Coronary artery (tissue), 2 donors: ENCODE measurements around the gene PTGIS.

Experiments used
- DNase-seq: peaks from one replicate; pipeline ENCODE4 v3.0.0-alpha.2; 2017; ENCODE audit warnings: low spot score
- H3K27ac ChIP-seq, 2 donors: fragments of 200-600 bp; sonication (generic); one replicate each; pipeline ENCODE4 v1.5.1; 2016 to 2019
- H3K4me3 ChIP-seq: fragments of 200-600 bp; sonication (generic); 2 replicates; pipeline ENCODE4 v1.5.1; 2016; ENCODE audit warnings: mild to moderate bottlenecking, moderate library complexity
- TF ChIP-seq, protein P1 (sequence below): fragments of 200-600 bp; sonication (generic); IDR thresholded peaks from one replicate; pipeline ENCODE4 v1.5.1; 2019; ENCODE audit warnings: antibody characterized with exemption

Gene PTGIS

DNA sequence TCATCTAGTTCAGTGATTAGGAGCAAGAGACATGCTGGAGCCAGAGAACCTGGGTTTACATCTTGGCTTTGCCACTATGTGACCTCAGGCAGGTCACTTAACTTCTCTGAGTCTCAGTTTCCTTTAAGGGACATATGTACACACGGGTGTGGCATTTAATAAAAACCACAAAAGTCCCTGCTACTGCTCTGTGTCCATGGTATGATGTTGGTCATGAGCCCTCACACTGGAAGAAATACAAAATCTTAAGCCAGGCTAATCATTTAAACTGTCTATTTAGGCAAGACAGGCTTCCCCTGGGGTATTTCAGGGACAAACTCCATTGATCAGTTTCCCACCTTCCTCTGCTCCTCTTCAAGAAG lies 12.9 kb upstream of the PTGIS start:
- Histone ChIP-seq H3K27ac (peak overlapping the region; percentile 81 to 95), H3K4me3 (no peak overlapping the region)
- TF ChIP-seq, protein P1, sequence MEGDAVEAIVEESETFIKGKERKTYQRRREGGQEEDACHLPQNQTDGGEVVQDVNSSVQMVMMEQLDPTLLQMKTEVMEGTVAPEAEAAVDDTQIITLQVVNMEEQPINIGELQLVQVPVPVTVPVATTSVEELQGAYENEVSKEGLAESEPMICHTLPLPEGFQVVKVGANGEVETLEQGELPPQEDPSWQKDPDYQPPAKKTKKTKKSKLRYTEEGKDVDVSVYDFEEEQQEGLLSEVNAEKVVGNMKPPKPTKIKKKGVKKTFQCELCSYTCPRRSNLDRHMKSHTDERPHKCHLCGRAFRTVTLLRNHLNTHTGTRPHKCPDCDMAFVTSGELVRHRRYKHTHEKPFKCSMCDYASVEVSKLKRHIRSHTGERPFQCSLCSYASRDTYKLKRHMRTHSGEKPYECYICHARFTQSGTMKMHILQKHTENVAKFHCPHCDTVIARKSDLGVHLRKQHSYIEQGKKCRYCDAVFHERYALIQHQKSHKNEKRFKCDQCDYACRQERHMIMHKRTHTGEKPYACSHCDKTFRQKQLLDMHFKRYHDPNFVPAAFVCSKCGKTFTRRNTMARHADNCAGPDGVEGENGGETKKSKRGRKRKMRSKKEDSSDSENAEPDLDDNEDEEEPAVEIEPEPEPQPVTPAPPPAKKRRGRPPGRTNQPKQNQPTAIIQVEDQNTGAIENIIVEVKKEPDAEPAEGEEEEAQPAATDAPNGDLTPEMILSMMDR: no peak

DNA sequence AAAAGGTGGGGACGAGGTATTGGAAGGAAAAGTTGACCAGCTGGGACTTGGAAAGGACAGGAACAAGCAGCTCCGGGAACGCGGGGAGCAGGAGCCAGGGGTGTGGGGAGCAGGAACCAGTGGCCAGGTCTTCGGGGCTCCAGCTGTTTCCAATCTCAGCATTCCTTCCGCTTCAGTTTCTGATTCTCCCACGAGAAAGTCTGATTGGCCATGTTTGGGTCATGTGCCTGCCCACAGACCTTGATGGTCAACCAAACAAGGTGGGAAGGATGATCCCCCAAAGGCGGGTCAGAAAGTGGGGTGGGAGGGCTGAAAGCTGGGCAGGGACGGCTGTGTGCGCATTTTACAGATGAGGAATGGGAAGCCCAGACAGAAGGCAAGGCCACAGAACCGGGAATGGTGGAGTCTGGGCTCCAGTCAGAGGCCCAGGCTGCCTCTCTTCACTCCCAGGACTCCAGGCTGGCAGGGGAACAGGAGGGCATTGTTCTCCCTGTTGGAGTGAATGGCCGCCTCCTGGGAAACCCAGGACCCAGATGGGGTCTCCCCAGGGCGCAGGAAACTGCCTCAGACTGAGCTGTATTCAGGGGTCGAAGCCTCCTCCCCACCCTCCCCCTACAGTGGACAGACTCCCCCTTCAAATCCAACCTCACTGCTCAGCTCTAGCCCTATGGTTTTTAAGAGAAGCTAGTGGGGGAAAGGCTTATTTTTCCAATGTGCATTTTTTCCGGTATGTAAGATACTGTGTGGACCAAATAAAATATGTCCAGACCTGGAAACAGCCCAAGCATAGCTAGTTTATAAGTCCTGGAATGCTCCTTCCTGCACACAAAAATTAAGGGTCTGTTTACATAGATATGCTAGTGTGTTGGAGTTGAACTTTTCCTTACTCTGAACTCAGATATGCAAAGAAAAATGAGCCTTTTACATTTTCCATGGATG lies 12.2 kb upstream of the PTGIS start:
- Histone ChIP-seq H3K27ac (peak overlapping the region; percentile 81 to 95), H3K4me3 (no peak overlapping the region)
- TF ChIP-seq, protein P1: no peak
- no peak for DNase-seq

More for the DNA sequence above, 12.9 kb upstream of the PTGIS start:
- DNase-seq: no peak

DNA sequence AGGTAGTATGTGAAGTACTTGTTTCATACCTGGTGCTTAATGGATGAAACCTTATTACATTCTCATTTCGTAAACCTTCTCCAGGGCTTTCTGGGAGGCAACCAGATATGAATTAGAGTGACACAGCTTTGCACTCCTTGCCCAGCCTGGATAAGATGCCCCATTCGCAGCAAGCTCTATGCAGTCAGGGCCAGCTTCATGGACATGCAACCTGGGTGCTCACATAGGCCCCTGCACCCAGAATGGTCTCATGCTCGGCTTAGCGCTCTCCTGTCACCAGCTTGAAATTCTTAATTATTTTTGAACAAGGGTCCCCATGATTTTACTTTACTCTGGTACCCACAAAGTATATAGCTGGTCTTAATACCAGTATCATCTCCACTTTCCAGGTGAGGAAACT lies 11.3 kb upstream of the PTGIS start:
- peak overlapping the region; percentile 81 to 95 for H3K27ac ChIP-seq
- H3K4me3 ChIP-seq: no peak overlapping the region
- TF ChIP-seq, protein P1: no peak
- DNase-seq: peak; percentile 66

DNA sequence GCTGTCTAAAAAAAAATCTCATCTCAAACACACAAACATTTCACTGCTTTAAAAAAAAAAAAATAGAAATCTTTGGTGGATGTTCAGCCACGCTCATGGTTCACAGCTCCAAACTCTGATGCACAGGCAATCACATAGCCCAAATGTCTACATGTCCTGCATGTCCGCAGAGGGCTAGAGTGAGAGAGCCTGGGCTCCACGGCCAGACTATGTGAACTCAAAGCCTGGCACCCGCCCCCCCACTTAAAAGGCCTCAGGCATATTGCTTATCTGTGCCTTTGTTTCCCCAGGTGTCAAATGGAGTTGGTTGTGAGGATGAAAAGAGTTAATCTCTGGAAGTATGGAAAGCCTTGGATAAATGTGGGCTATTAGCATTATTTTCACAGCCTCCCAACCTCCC lies 10.5 kb upstream of the PTGIS start:
- no peak overlapping the region for H3K4me3 ChIP-seq
- DNase-seq: peak; percentile 61
- H3K27ac ChIP-seq: peak overlapping the region; percentile 81 to 95
- TF ChIP-seq, protein P1: no peak

DNA sequence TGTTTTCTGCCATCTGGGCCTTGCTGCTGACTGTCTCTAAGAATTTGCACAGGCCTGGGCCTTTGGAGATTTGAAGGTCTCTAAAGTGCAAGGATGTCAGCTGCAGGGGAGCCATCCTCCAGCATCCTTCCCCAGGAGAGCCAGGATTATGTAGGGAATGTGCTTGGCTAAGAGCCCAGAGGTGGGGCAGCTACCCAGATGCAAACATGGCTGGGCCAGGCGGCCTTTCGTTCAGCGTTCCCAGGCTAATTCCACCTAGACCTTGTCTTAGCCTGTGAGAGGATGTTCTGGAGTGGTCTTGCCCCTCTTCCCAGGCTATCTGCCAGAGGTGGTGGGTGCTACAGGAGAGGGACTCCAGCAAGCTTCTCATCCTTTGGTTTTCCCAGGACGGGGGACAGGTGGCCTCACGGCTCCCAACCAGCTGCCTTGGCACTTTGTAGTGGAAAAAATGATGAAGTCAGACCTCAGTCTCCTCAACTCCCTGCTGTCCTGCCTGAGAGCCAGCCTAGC lies 7.7 kb upstream of the PTGIS start:
- peak; percentile 80 for DNase-seq
- TF ChIP-seq, protein P1: no peak
- peak overlapping the region; percentile 94 to 97 for H3K27ac ChIP-seq
- H3K4me3 ChIP-seq: no peak overlapping the region

DNA sequence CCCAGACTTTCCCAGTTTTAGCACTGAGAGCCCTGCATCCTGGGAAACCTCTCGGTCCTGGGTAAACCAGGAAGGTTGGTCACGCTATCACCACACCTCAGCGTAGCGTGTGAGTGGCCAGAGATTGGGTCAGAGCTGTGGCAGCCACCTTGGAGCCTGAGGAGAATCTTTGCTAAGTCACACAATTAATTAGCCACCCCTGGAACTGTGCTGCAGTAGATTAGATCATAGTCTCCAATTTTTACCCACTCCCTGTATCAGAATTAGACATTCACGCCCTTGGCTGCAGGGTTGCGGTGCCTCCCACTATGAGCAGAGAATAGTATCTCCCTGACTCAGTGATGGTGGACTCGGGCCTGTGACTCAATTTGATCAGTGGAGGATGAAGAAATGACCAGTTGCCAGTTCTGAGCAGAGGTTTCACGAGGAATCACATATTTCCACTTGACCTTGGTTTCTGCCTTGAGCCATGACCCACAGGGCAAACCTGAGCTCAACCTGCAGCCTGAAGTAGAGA lies 6.0 kb upstream of the PTGIS start:
- H3K4me3 ChIP-seq: no peak overlapping the region
- TF ChIP-seq, protein P1: no peak
- DNase-seq: peak; percentile 74
- H3K27ac ChIP-seq: peak overlapping the region; percentile 94 to 97
